Measurements from ENCODE around the gene ACMSD. TPM values are rescaled to one million over a fixed set of nuclear protein-coding genes. Genes with fewer than 3 reads are reported as not detected.

Gene ACMSD
- polyA plus RNA-seq, 2 of the 4 experiments (the other 2 are of a cell fraction) = 0.09 TPM; not detected in 1

- WGBS (ENCODE audit: missing lambda C conversion rate) = 15% methylated on average over 4 of the region's 4 CpGs
- FAIRE-seq = no peak
- H3K4me1 ChIP-seq = no peaks in the 10 kb centered on the region
- ATAC-seq = no peak
- no peak overlapping the region for H3K4me3 ChIP-seq
- H3K27ac ChIP-seq = no peak overlapping the region
- POLR2A ChIA-PET = no interaction called here
- no peaks in the 10 kb centered on the region for H3K9me3 ChIP-seq
- TF ChIP-seq HMGXB4 (CRISPR knock-in tag; IDR thresholded peaks at IDR 0.05; ENCODE audit: borderline replicate concordance) (no peak), RFX5 (IDR thresholded peaks at IDR 0.05) (no peak)
- no peak for DNase-seq (ENCODE audit: low read depth in 1 of 2, low spot score in 1 of 2)
- H3K4me2 ChIP-seq = no peak overlapping the region
- CTCF ChIA-PET = no interaction called here
Measured at GRCh38 chr2:134792186-134792585, 46.2 kb upstream of the ACMSD start.

- WGBS (ENCODE audit: missing lambda C conversion rate) = 51% methylated on average over 4 of the region's 4 CpGs
- CTCF ChIA-PET = no interaction called here
- DNase-seq (ENCODE audit: low read depth in 1 of 2, low spot score in 1 of 2) = no peak
- Histone ChIP-seq H3K27ac (no peak overlapping the region), H3K4me2 (no peak overlapping the region), H3K4me3 (no peak overlapping the region), H3K4me1 (no peaks in the 10 kb centered on the region), H3K9me3 (no peaks in the 10 kb centered on the region)
- no peak for TF ChIP-seq CEBPB (IDR thresholded peaks at IDR 0.05)
- TF ChIP-seq RARB (CRISPR knock-in tag; IDR thresholded peaks at IDR 0.05) = no peak
- TF ChIP-seq MAFK (IDR thresholded peaks at IDR 0.05; ENCODE audit: partially characterized antibody) = no peak
- TF ChIP-seq HOXB13 (CRISPR knock-in tag; IDR thresholded peaks at IDR 0.05; ENCODE audit: low read depth) = no peak
- TF ChIP-seq CHD2 (IDR thresholded peaks at IDR 0.05; ENCODE audit: low read length, partially characterized antibody) = no peak
- no peak for TF ChIP-seq ZNF302 (CRISPR knock-in tag; IDR thresholded peaks at IDR 0.05)
- POLR2A ChIA-PET = no interaction called here
- FAIRE-seq = no peak
- ATAC-seq = no peak
Measured at GRCh38 chr2:134795765-134796164, 42.7 kb upstream of the ACMSD start.

GRCh38 chr2:134796373-134796772, 42.0 kb upstream of the ACMSD start:
- ATAC-seq = no peak
- H3K9me3 ChIP-seq = no peaks in the 10 kb centered on the region
- no peak overlapping the region for H3K4me2 ChIP-seq
- no peak for DNase-seq (ENCODE audit: low read depth in 1 of 2, low spot score in 1 of 2)
- WGBS (ENCODE audit: missing lambda C conversion rate) = 9% methylated on average over 2 of the region's 2 CpGs
- no peak overlapping the region for H3K27ac ChIP-seq
- POLR2A ChIA-PET = no interaction called here
- CTCF ChIA-PET = no interaction called here
- H3K4me3 ChIP-seq = no peak overlapping the region
- TF ChIP-seq HOXA7 (CRISPR knock-in tag; IDR thresholded peaks at IDR 0.05) (no peak), HMGXB4 (CRISPR knock-in tag; IDR thresholded peaks at IDR 0.05; ENCODE audit: borderline replicate concordance) (no peak), RAD21 (conservative IDR thresholded peaks at IDR 0.05 in 1 of 2, IDR thresholded peaks at IDR 0.05 in 1 of 2) (no peak), ZSCAN20 (CRISPR knock-in tag; IDR thresholded peaks at IDR 0.05) (no peak), HDAC2 (IDR thresholded peaks at IDR 0.05) (no peak), EHF (CRISPR knock-in tag; IDR thresholded peaks at IDR 0.05) (no peak), FOXS1 (CRISPR knock-in tag; IDR thresholded peaks at IDR 0.05) (no peak), NFE2L2 (conservative IDR thresholded peaks at IDR 0.05; ENCODE audit: low read length) (no peak), CTCF (IDR thresholded peaks at IDR 0.05) (no peak), POLR2A (IDR thresholded peaks at IDR 0.05; ENCODE audit: low read length) (no peak), JUN (IDR thresholded peaks at IDR 0.05) (no peak), RNF2 (IDR thresholded peaks at IDR 0.05; ENCODE audit: borderline replicate concordance, low read depth) (no peak), BCL3 (IDR thresholded peaks at IDR 0.05) (no peak)
- no peak for FAIRE-seq
- no peaks in the 10 kb centered on the region for H3K4me1 ChIP-seq
